GM19324 (cell line): Measurements from ENCODE around the gene CIB4.

ENCODE experiments used
- ATAC-seq: cut with Tn5 transposase; IDR thresholded peaks from one replicate; pipeline ENCODE4 v1.9.1; 2021; ENCODE audit warnings: mild to moderate bottlenecking, moderate library complexity; ENCODE audit not compliant: unreplicated experiment, low FRiP score

CIB4 gene

DNA sequence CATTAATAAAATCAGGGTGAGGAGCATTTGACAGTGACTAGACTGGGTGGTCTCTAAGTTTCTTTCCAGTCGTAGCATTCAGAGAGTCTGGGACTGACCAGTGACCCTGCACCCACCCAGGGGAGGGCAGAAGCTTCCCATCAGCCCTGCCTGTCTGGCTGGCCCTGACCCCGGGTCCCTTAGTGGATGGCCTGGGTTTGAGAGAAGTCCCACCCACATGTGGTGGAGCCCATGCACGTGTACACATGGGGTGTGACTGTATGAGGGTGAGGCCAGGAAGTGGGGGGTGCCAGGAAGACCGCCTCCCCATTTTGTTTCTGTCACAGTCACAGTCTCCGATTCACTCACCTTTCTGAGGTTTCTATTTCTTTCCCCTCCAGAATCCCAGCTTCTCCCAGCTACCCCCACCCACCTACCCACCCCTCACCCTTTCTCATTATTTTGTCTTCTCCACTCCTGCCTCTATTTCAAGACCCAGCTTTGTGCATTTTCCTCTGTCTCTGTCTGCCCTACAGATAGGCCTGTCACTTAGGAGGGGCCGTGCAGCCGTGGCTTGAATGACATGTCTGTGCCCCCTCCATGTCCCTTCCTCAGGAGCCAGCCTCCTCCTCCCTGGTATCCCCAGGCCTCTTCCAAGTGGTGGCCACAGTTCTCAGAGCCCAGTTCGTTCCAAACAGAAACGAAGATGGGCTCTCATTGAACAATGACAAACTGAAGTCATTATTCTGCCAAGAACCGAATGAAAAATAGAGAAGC lies 13.6 kb downstream of the CIB4 start:
- ATAC-seq, result no peak

DNA sequence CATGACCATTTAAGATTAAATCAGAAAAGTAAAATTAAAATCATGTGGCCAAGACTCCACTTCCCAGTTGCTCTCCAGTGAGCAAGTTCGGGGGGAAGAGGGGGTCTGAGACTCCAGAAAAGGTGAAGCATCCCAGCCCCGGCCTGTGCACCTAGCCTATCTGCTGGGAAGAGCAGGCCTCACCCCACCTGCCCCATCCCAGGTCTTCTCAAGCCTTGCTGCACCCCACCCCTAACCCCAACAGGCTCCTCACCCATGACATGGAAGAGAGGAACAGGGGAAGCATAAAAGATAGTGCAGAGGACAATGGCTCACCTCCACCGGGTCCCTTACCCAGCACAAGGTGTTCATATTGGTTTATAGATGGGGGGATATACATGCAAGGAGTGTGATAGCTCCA lies 14.6 kb downstream of the CIB4 start:
- no peak for ATAC-seq

DNA sequence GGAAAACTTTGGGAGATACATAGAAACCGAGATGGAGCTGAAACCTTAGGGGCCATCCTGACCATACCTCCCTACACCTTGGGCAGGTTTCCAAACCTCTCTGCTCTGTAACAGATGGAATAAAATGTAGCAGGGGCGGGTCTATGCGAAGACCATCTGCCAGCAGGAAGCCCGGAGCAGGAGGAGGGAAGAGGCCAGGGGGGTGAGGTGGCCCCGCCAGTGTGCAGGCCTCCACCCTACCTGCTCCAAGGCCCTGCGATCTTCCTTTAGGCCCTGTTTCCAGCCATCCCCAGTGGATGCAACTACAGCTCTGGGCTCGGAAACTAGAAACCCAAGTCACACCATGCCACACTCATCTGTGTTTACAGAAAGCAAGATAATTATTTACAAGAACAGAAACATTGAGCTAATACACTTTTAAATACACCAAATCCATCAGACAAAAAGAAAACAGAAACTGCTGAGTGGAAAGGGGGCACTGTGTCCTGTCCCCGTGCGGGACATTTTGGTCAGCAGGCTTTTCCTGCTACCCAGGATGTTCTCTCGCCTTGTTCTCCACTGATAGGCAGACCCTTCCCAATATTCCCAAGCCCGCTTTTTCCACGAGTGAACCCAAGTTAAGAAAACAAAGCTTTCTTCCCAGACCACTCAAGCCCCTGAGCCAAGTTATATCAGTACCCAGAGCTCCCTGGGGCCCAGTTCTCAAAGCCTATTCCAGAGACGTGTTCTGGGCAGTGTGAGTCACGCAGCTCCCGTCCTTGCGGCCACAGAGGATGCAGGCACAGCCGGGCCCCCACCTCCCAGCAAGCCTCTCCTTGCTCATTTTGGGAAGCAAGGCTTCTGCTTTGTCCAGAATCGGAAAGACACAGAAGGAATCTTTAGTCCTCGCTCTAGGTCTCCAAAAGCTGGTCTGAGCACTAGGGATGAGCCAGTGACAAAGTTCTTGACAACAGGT lies 17.3 kb downstream of the CIB4 start:
- no peak for ATAC-seq

DNA sequence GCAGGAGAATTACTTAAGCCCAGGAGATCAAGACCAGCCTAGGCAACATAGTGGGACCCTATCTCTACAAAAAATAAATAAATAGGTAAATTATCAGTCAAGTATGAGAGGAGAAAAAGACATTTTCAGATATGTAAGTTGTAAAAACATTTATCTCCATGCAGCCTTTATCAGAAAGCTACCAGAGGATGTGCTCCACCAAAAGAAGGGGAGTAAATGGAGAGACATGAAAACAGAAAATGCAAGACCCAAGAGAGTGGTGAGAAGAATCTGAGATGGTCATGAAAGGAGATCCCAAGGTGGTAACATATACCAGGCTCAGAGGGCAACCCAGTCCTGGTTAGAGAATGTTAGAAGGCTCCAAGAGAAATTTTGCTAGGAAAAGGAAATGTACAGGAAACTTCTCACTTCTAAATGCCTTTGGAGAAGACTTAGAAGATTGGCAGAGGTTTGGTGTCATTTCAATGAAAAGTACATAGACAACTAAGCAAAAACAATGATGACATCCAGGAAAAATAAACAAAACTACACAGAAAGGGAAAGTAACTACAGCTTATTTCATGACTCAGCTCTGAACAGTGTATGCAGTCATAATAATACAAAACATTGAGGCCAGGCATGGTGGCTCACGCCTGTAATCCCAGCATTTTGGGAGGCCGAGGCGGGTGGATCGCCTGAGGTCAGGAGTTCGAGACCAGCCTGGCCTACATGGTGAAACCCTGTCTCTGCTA lies 19.5 kb downstream of the CIB4 start:
- no peak for ATAC-seq

DNA sequence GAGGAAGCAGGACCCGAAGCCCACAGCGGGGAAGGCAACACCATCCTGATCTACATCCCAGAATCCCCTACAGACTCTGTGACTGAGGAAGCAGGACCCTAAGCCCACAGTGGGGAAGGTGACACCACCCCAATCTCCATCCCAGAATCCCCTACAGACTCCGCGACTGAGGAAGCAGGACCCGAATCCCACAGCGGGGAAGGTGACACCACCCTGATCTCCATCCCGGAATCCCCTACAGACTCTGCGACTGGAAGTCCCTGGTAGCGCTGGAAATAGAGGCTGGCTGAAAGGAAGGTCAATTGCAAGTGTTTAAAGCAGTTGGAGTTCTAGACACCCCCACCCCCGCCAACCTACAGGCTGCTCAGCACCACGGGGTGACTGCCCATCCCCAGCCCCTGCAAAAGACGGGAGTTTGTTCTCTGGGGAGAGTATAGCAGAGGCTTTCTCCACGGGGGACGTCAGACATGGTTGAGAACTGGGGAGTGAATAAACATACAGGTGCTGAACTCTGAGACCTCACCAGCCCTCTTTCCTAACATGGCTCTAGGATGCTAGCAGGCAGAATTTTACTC lies 21.0 kb downstream of the CIB4 start:
- no peak for ATAC-seq

DNA sequence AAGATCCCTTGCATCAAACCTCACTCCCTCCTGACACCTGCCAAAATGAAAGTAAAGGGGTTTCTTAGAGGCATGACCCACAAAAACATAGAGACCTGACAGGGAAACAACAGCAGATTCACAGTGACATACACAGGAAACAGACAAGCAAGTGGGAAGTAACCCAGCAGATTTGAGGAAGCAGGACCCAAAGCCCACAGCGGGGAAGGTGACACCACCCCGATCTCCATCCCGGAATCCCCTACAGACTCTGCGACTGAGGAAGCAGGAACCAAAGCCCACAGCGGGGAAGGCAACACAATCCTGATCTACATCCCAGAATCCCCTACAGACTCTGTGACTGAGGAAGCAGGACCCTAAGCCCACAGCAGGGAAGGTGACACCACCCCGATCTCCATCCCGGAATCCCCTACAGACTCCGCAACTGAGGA lies 21.6 kb downstream of the CIB4 start:
- no peak for ATAC-seq

DNA sequence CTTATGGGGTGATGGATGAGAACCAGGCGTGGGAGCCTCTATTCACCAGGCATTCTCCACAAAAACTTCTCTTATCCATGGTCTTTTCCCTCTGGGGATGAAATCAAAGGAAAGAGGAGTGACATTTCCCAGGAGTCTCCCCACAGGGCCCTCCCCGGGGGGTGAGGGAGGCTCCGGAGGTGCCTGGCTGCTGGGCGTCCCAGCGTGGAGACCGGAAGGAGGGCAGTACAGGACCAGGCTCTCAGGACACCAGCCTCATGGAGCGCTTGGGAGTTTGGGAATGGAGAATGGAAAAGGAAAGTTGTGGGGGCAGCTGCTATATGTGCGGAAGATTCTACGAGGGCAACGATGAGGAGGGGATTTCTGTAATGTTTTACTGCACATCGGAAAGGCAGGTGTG lies 22.1 kb downstream of the CIB4 start:
- ATAC-seq, result no peak

DNA sequence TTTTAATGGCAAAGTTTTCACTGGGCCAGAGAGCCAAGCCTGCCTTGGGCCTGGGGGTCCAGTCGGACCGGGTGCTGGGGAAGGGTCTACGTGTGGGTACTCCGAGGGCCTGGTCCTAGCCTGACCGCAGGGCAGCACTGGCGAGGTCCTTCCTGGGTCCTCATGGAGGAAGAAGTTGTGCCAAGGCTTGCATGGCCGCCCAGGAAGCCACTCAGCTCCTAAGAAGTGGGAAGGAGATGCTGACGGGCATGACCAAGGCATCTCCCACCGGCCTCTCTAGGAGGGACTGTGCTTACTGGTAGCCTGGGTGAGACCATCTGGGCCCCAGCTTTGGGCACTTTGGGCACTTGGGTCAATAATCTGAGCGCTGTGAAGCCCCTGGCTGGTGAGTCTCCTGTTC lies 22.6 kb downstream of the CIB4 start:
- ATAC-seq, result no peak

DNA sequence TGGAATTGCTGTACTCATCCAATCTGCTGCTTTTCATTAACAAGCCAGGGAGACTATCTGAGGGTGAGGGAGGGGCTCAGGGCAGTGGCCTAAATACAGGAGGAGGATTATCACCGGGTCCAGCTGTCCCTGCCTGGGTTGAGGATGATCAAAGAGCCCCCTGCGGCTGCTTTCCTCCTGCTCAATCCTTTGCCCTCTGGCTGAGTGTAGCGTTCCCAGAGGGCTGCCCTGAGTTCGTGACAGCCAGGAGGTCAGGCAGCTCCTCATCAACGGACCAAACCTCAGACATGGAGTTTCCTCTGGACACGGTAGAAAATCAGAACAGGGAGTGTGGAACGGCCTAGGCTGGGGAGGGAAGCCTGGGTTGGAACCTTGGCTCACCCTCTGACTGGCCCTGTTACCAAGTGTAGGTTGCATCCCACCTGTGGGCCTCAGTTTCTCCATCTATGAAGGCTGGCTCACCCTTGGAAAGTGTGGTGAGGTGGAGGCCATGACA lies 23.5 kb downstream of the CIB4 start:
- ATAC-seq, result no peak

DNA sequence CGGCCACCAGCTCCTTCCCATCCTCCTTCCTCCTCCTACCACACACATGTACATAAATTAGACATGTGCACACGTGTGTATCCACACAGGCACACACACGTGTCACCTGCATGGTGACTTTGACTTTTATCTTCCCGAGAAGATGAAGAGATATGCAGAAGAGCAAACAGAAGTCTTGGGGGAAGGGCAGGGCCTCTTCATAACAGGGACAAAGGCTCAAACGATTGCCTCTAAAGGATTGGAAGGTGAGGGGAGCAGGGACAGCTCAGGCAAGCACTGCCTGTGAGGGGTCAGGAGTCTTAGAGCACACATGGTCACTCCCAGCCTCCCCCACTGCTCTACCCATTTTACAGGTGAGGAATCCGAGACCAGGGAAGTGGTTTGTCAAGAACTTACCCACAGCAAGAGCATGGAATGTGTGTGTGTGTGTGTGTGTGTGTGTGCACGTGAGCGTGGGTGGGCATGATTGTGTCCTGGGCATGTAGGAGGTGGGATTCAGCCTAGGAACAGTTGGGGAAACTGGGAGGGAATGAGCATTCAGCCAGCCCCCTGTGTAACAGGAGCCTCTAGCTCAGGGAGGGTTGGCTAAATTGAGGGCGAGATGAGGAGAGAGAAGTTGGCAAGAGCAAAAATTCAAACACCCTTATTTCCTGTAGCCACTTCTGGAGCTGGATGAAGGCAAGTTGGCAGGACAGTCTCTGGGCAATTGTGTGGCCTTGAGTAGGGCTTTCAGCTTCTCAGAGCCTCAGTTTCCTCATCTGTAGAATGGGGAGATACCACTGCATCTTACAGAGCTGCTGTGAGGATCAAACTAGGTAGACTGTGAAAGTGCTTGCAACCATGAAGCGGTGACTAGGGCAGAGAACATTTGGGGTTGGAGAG lies 24.2 kb downstream of the CIB4 start:
- no peak for ATAC-seq

DNA sequence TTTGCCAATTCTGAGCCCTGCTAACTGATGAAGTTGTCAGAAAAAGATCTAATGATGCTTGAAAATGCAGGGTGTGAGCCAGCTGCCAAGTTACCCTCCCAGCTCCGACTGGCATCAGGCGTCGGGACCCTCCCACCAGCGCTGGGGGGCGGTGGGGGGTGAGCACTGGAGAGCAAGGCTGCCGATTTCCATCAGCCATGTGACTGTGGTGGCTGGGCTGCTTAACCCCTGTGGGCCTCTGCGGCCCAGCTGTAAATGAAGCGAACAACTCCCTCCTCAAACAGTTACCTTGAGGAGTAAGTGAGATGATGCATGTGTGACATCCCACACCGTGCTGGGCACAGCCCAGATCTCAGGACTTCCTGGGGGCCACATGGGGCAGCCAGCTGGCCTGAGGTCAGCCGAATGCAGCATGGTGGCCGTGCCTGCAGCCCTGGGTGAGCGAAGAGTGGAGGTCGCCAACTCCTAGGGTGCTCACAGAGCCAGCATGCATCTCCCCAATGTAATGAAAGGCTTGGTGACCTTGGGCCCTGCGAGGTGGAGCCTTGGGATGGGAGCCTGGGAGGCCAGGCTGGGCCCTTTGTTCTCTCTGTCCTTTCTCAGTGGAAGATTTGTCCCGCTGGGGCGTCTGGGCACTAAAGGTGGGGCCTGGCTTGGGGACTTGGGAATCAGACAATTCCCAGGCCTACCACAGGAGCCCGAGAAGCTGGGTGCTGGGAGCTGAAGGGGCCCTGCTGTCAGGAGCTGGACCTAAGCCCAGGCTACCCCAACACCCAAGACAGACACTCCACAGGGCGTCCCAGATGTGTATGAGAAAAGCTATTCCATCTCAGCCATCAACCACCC lies 25.1 kb downstream of the CIB4 start:
- no peak for ATAC-seq

DNA sequence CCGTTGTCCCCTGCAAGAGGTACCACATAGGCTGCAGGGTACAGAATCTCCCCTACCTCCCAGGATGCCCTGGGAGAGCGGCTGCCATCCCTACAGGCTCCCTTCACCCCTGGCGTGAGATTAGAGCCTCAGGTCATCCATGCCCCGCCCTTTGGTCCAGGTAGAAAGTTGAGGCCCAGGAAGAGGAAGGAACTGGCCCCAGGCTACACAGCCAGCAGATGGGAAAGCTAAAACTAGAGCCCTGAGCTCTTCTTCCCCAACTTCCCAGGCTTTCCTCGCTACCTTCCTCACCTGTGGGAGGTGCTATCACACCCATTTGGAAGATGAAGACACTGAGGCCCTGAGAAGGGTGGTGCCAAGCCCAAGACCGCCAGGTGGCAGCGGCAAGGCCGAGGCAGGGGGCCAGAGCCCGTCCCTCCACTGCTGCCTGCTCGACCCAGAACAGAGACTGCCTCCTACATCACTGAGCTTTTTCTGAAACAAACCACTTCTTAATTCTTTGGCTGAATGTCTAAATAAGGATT lies 25.8 kb downstream of the CIB4 start:
- no peak for ATAC-seq

DNA sequence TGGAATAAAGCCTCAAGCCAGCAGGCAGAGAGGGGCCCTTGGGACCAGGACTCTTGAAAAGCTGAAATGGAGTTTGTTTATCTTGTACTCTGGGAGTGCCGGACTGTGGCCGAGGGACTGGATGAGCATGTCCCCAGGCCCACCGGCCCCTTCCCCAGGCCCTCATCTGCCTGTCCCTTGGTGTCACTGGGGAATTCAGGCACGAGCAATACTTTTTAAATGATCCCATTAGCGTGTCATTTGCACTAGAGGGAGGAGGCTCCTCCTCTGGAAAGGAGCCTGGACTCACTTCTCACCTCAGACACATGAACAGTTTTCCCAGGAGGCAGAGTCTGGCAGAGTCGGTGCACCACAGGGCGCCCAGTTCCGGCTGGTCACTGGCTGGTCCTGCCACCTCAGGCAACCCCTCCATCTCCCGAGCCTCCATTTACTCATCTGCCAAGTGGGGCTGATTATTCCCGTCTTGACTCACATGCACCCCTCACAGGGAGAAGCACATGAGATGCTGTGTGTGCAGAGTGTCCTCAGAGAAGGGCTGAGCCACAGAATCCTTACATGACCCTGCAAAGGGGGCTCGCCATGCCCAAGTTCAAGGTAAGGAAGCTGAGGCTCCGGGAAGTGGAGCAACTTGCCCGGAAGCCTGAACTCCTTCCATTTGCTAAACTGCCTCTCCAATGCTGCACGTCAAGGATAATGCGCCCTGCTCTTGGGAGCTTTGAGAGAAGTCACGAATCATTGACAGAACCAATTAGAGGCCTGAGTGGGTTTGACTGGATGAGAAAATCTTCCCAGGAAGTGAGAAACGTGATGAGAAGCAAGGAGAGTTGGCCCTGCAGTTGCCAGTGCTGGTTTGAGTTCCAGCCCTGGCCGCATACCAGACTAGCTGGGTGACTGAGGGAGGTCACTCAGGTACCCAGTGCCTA lies 26.7 kb downstream of the CIB4 start:
- no peak for ATAC-seq

DNA sequence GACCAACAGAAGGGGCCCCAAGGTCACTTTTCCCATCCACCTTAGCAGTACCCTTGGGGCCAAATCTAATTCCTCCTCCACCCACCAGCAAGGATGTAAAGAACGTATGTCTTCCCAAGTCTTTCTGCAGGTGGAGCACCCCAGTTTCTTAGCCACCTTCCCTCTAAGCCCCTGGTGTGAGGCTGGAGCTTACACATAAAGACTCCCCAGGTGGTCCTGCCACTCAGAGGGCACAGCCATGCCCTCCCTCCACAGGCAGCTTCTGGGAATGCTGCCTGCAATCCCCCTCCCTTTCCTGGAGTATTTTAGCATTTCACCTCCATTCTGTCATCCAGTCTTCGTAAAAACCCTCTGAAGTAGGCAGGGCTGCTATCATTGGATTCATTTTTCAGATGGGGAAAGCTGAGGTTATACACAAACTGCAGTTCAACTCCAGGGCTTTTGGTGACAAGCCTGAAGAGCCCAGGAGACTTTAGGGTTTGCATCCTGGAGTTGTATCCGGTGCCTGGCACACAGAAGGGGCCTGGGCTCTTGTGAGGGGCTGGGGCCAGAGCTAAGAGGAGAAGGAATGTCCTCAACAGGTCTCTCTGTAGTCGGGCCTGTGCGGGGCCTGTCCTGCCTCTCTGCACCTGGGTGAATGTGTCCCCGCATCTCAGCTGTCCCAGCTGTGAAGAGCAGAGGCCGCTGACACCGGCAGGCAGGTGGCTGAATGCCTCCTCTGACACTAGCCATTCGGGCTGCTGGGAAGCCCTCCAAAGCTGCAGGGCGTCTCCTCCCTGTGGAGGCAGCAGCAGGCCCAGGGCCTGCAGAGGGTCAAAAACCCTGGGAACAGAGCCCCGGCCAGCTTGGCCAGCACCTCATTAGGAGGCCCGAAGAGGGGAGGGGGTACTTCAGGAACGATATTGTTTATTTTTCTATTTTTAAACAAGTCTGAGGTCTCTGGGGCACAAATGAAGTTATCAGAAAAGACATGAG lies 27.6 kb downstream of the CIB4 start:
- ATAC-seq, result no peak

DNA sequence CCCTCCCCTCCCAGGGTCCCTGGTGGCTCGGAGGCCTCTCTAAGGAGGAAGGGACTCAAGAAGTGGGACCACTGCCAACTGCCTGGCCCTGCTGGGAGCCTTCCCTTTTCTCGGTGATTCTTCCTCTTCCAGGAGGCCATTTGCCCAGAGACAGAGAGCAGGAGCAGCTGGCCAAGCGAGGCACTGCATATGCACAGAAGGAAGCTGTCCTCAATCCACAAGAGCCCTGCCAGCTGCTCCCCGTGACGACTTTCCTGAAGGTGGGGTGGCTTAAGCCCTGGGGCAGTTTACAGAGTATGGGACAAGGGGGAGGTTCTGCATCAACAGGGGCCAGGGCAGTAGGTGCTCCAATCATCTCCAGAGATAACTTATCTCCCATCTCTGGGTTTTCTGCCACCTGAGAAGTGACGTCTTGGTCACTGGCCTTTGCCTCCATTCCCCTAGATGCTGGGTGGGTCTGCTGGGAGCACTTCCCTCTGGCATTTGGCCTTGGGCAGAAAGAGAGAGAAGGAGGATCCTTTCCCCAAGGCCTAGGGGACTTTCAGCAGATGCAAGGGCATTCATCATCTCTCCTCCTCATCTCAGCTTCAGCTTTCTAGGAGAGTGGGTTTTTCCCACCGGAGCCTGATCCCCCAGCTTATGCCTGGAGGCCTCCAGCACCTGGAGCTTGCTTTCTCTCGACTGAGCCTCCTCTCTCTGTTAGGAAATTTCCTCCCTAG lies 28.5 kb downstream of the CIB4 start:
- no peak for ATAC-seq

DNA sequence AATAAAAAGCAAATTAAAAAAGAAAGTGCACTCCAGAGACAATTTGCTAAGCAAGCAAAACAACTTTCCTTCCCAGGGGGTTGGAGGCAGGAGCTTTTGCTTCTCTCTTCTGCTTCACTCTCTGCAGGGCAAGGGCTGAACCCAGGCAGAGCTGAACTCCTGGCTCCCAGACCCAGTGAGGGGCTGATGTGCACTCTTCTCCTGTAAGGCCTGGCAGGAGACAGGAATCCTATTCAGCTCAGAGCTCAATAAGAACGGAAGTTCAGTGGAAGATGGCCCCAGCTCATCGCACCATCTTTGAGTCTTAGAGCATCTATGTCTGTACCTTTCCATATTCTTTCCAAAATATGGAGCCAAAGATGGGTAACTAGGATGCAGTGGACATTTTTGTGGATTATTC lies 29.1 kb downstream of the CIB4 start:
- ATAC-seq, result no peak
